ENCODE measurements around the gene TMEM247. TPM values are rescaled to one million over a fixed set of nuclear protein-coding genes. Genes with fewer than 3 reads are reported as not detected.

Gene TMEM247
- total and polyA plus RNA-seq, 3 donors from 2014 or later: 18.5 to 59.4 (median 27.2) TPM

- Histone ChIP-seq H3K27ac (no peak overlapping the region), H3K27me3 (no peaks in the 10 kb centered on the region), H3K36me3 (ENCODE audit: low read depth, missing control alignments) (no peaks in the 10 kb centered on the region), H3K4me1 (no peaks in the 10 kb centered on the region), H3K4me3 (no peak overlapping the region), H3K9me3 (no peaks in the 10 kb centered on the region)
- no peak for TF ChIP-seq POLR2A (IDR thresholded peaks at IDR 0.05)
- no peak for TF ChIP-seq CTCF (IDR thresholded peaks at IDR 0.05)
- DNase-seq: no peak
- intact Hi-C loops (cut with DNase I; ENCODE audit: low total_unique reads): no loop called here
These were observed 44.0 kb upstream of the TMEM247 start for GRCh38 chr2:46435353-46435752.

- Histone ChIP-seq H3K27ac (no peak overlapping the region), H3K27me3 (no peaks in the 10 kb centered on the region), H3K4me1 (no peaks in the 10 kb centered on the region), H3K9me3 (no peaks in the 10 kb centered on the region), H3K36me3 (ENCODE audit: low read depth, missing control alignments) (no peaks in the 10 kb centered on the region), H3K4me3 (no peak overlapping the region)
- DNase-seq: no peak
- 55 to 63% methylated on average over 4 of the region's 4 CpGs for WGBS, 2 donors
- intact Hi-C loops (cut with DNase I; ENCODE audit: low total_unique reads): no loop called here
- TF ChIP-seq POLR2A (IDR thresholded peaks at IDR 0.05) (no peak), CTCF (IDR thresholded peaks at IDR 0.05) (no peak)
These were observed 43.5 kb upstream of the TMEM247 start for GRCh38 chr2:46435796-46436360.

- H3K4me1 ChIP-seq: no peaks in the 10 kb centered on the region
- H3K9me3 ChIP-seq: no peaks in the 10 kb centered on the region
- TF ChIP-seq POLR2A (IDR thresholded peaks at IDR 0.05) (no peak), CTCF (IDR thresholded peaks at IDR 0.05) (no peak)
- H3K27ac ChIP-seq: no peak overlapping the region
- H3K27me3 ChIP-seq: no peaks in the 10 kb centered on the region
- H3K36me3 ChIP-seq (ENCODE audit: low read depth, missing control alignments): no peaks in the 10 kb centered on the region
- H3K4me3 ChIP-seq: no peak overlapping the region
- intact Hi-C loops (cut with DNase I; ENCODE audit: low total_unique reads): no loop called here
- no peak for DNase-seq
These were observed 42.6 kb upstream of the TMEM247 start for GRCh38 chr2:46436800-46437199.

GRCh38 chr2:46438102-46438501, 41.3 kb upstream of the TMEM247 start:
- DNase-seq: no peak
- Histone ChIP-seq H3K27ac (no peak overlapping the region), H3K9me3 (no peaks in the 10 kb centered on the region), H3K4me1 (no peaks in the 10 kb centered on the region), H3K27me3 (no peaks in the 10 kb centered on the region), H3K4me3 (no peak overlapping the region), H3K36me3 (ENCODE audit: low read depth, missing control alignments) (no peaks in the 10 kb centered on the region)
- WGBS, 2 donors: 84 to 96% methylated on average over 1 of the region's 1 CpG
- intact Hi-C loops (cut with DNase I; ENCODE audit: low total_unique reads): no loop called here
- TF ChIP-seq POLR2A (IDR thresholded peaks at IDR 0.05) (no peak), CTCF (IDR thresholded peaks at IDR 0.05) (no peak)

- no peak for DNase-seq
- Histone ChIP-seq H3K27ac (no peak overlapping the region), H3K4me3 (no peak overlapping the region), H3K36me3 (ENCODE audit: low read depth, missing control alignments) (no peaks in the 10 kb centered on the region), H3K4me1 (no peaks in the 10 kb centered on the region), H3K27me3 (no peaks in the 10 kb centered on the region), H3K9me3 (no peaks in the 10 kb centered on the region)
- WGBS, 2 donors: 69 to 71% methylated on average over 2 of the region's 2 CpGs
- TF ChIP-seq POLR2A (IDR thresholded peaks at IDR 0.05) (no peak), CTCF (IDR thresholded peaks at IDR 0.05) (no peak)
- intact Hi-C loops (cut with DNase I; ENCODE audit: low total_unique reads): no loop called here
These were observed 40.6 kb upstream of the TMEM247 start for GRCh38 chr2:46438794-46439193.

Measured in testis (tissue), 3 donors.